KOPT-K1 (cell line): ENCODE data around the gene PSG2.
"Not testable (repeated sequence)": the region's sequence is repeated elsewhere in the genome, so short reads cannot be mapped to it uniquely, and the experiment has no call there.

Source experiments
- H3K27ac ChIP-seq: fragments of 200-600 bp; sonication (generic); 2 replicates; pipeline ENCODE4 v1.5.1; 2016; ENCODE audit warnings: antibody characterized with exemption, mild to moderate bottlenecking, low read depth, low read length; ENCODE audit not compliant: poor library complexity, severe bottlenecking
- H3K36me3 ChIP-seq: fragments of 200-600 bp; sonication (generic); 2 replicates; pipeline ENCODE4 v1.5.1; 2017; ENCODE audit warnings: antibody characterized with exemption, mild to moderate bottlenecking, low read length, moderate library complexity; ENCODE audit not compliant: insufficient read depth
- H3K9me3 ChIP-seq: fragments of 200-600 bp; sonication (generic); 2 replicates; pipeline ENCODE4 v1.5.1; 2017; ENCODE audit warnings: antibody characterized with exemption, low read length, mild to moderate bottlenecking; ENCODE audit not compliant: insufficient read depth, poor library complexity, severe bottlenecking

The PSG2 gene

DNA sequence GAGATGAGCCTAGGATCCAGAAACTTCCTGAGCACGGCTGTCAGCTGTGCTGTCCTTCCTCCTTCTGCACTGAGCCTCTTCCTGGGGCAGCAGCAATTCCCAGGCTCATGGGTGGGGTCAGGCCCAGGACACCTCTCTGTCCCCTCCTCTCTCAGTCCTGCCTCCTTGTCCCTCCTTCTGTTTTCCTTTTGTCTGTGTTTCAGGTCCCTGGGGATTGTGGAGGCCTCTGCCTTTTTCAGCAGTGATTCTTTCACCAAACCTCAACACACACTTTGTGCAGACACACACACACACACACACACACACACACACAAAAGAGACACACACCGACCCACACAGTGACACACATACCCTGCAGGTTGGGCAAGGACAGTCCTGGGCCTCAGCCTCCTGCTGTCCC lies at the start of gene PSG2:
PSG2 (minus strand) TSS at position 101 of the 400 bp plus-strand sequence. CDS start 132 bp downstream, outside the sequence.
- not testable (repeated sequence) for H3K9me3 ChIP-seq, H3K36me3 ChIP-seq, H3K27ac ChIP-seq

DNA sequence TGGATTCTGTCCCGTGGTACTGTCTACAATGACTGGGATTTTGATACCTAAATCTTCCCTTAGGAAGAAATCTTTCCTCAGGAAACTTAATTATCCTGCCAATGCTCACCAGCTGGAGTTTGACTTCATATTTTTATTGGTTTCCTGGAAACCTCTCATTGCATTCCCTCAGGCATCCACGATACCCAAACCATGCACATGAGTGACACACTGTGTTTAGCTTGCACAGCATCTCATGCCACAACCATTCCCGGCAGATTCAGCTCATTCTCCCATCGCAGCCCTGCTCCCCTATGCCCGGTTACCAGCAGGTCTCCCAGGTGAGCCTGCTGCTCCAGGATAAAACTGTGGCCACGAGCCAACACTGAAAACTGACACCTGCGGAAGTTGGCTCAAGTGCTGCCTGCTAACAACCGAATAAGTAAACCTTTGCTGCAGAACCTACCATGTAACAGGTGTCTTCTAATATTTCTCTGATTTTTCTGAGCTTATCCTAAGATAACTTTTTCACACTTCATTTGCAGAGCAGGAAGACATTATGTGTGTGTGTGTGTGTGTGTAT lies 48.9 kb upstream of the PSG2 start:
- not testable (repeated sequence) for H3K9me3 ChIP-seq, H3K36me3 ChIP-seq, H3K27ac ChIP-seq

DNA sequence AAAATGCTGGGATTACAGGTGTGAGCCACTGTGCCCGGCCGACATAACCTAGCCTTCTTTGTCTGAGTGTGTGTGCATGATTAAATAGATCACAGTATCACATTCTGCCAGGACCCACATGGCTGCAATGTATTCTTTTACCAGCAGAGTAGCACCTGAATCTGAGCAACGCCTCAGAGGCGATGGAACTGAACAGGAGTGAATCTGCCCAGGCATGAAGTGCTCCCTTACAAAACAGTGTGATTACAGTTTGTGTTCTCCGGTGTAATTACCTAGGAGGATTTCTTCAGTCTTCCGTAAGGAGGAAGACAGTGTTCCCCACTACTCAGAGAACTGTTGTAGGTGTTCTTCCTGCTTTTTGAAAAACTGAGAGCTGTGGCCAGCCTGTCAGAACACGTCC lies 46.7 kb upstream of the PSG2 start:
- H3K36me3 ChIP-seq, H3K9me3 ChIP-seq, H3K27ac ChIP-seq: not testable (repeated sequence)

DNA sequence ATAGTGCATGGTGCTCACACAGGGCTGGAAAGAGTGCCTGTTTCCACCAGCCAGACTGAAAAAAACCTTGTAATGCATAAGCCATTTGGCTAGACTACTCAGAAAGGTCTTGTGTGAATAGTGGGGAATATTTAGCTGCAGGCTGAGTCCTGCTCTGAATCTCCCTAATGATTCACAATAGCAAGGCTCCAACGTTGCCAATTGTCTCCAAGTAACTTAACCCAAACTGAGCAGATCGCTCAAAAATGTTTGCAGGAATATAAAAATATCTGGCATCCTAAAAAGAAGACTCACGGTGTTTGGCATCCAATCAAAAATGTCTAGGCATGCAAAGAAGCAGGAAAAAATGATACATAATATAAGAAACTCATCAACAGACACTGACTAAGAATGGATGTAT lies 44.8 kb upstream of the PSG2 start:
- not testable (repeated sequence) for H3K9me3 ChIP-seq, H3K27ac ChIP-seq, H3K36me3 ChIP-seq

GRCh38 chr19:43126720-43127119 lies 44.2 kb upstream of the PSG2 start:
- H3K36me3 ChIP-seq: no peaks in the 10 kb centered on the region
- H3K27ac ChIP-seq: no peak overlapping the region
- no peaks in the 10 kb centered on the region for H3K9me3 ChIP-seq

DNA sequence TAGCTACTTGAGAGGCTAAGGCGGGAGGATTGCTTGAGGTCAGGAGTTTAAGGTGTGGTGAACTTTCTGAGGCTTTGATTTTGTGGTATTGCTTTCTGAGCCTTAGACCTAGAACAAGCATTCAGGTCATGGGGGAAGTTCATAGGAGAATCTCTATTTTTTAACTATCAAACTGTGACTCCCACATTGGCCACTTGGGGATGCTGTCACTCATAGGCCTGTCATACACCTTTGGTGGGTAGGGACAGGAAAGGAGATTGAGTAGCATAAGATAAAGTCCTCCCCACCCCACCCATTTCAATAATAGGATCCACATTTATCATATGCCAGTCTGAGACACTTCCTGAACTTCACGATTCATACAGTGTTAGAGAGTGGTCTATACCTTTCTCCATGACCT lies 41.9 kb upstream of the PSG2 start:
- Histone ChIP-seq H3K36me3 (no peaks in the 10 kb centered on the region), H3K9me3 (no peaks in the 10 kb centered on the region), H3K27ac (no peak overlapping the region)

GRCh38 chr19:43120433-43121026 lies 38.0 kb upstream of the PSG2 start:
- not testable (repeated sequence) for H3K9me3 ChIP-seq, H3K36me3 ChIP-seq, H3K27ac ChIP-seq

DNA sequence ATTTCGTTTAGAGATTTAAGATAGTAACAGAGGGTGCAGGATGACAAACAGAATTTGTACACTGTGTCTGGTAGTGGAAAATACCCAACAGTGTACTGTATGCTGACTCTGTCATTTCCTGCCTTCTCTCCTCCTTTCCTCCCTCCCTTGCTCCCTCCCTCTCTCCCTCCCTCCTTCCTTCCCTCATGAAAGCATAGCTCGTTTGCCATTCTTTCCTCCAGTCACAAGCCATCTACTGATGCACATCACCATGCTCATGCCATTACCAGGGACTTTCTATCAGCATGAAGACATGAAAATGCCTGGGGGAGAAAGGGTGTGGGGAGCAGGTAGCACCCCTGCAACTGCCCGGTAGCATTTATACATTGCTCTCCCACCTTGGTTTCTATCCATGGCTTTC lies 37.0 kb upstream of the PSG2 start:
- H3K9me3 ChIP-seq, H3K27ac ChIP-seq, H3K36me3 ChIP-seq: not testable (repeated sequence)

- H3K27ac ChIP-seq, H3K36me3 ChIP-seq: not testable (repeated sequence)
- H3K9me3 ChIP-seq: peaks cover 10% of the 10 kb centered on the region
These were observed 33.9 kb upstream of the PSG2 start for GRCh38 chr19:43116421-43116820.

- H3K9me3 ChIP-seq: peaks cover 10% of the 10 kb centered on the region
- H3K27ac ChIP-seq, H3K36me3 ChIP-seq: not testable (repeated sequence)
These were observed 33.0 kb upstream of the PSG2 start for GRCh38 chr19:43115548-43115947.

DNA sequence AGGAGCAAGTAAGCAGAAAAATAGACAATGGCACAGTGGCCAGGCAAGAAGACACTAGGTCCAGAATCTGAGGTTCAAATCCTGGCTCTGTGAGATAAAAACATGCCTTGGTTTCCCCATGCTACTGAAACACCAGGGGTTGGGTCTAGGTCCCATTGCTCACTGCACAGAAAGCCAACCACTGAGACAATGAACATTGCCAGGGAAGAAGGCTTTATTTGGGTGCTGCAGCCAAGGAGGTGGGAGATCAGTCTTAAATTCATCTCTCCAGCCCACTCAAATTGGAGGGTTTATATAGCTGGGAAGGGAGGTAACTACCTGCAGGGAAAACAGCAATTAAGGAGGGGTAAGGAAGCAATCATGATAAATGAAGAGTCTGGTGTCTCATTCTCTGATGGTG lies 32.6 kb upstream of the PSG2 start:
- not testable (repeated sequence) for H3K27ac ChIP-seq, H3K36me3 ChIP-seq
- peaks cover 10% of the 10 kb centered on the region for H3K9me3 ChIP-seq

GRCh38 chr19:43114626-43115025 lies 32.1 kb upstream of the PSG2 start:
- not testable (repeated sequence) for H3K27ac ChIP-seq, H3K36me3 ChIP-seq
- H3K9me3 ChIP-seq: peaks cover 10% of the 10 kb centered on the region

GRCh38 chr19:43107401-43107800 lies 24.9 kb upstream of the PSG2 start:
- not testable (repeated sequence) for H3K27ac ChIP-seq, H3K36me3 ChIP-seq, H3K9me3 ChIP-seq

DNA sequence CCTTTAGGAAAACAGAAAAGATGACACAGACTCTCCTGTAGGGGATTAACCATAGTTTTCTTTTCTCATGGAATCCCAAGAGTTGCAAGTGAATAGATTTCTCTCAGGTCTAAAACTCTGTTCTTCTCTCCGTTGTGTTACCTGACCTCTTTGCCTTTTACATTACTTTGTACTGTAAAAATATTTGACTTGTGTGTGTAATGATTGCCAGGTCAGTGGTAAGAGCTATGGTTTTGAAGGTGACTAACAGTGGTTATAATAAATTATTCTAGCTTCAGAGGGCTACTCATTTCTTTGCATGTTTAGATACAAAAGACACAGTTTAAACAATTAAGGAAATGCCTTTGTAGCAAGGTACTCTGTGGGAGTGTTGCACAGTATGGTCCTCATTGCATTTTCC lies 23.0 kb upstream of the PSG2 start:
- no peaks in the 10 kb centered on the region for H3K36me3 ChIP-seq
- H3K9me3 ChIP-seq: no peaks in the 10 kb centered on the region
- H3K27ac ChIP-seq: no peak overlapping the region

- H3K27ac ChIP-seq, H3K36me3 ChIP-seq, H3K9me3 ChIP-seq: not testable (repeated sequence)
These were observed 21.8 kb upstream of the PSG2 start for GRCh38 chr19:43104215-43104850.

- no peaks in the 10 kb centered on the region for H3K9me3 ChIP-seq
- no peaks in the 10 kb centered on the region for H3K36me3 ChIP-seq
- no peak overlapping the region for H3K27ac ChIP-seq
These were observed 19.4 kb upstream of the PSG2 start for GRCh38 chr19:43101950-43102349.
